H7 (cell line): ENCODE measurements around the gene TCF12. TPM values are rescaled to one million over a fixed set of nuclear protein-coding genes. Genes with fewer than 3 reads are reported as not detected.

Experiments used
- DNase-seq: peaks from one replicate; pipeline ENCODE4 v3.0.0; 2012
- H3K27me3 ChIP-seq: 2 replicates; pipeline ENCODE4 v1.6.0; 2011; ENCODE audit warnings: mild to moderate bottlenecking, low read length; ENCODE audit not compliant: control insufficient read depth, insufficient read depth
- H3K36me3 ChIP-seq: replicated peaks from 2 replicates; pipeline ENCODE4 v1.5.1; 2011; ENCODE audit warnings: low read length; ENCODE audit not compliant: control insufficient read depth, insufficient read depth
- H3K4me3 ChIP-seq: 2 replicates; pipeline ENCODE4 v1.5.1; 2011; ENCODE audit warnings: low read depth, mild to moderate bottlenecking, control low read depth, low read length, moderate library complexity; ENCODE audit not compliant: insufficient read depth
- total RNA-seq: library from RNA; depleted of rRNA; stranded (reverse); fragments of >200 nt; shearing (Covaris generic); gene quantifications from 2 replicates; pipeline ENCODE4 v1.2.3, GENCODE V29; 2014

TCF12 gene
- total RNA-seq, 1 experiment from 2014 or later, result 54.5 TPM

GRCh38 chr15:56968821-56969220, 50.4 kb downstream of the TCF12 start:
- Histone ChIP-seq H3K4me3 (no peak overlapping the region), H3K36me3 (no peaks in the 10 kb centered on the region), H3K27me3 (no peaks in the 10 kb centered on the region)
- no peak for DNase-seq

GRCh38 chr15:56969265-56969895, 50.9 kb downstream of the TCF12 start:
- DNase-seq, result no peak
- Histone ChIP-seq H3K4me3 (no peak overlapping the region), H3K27me3 (no peaks in the 10 kb centered on the region), H3K36me3 (no peaks in the 10 kb centered on the region)

- Histone ChIP-seq H3K27me3 (no peaks in the 10 kb centered on the region), H3K36me3 (no peaks in the 10 kb centered on the region)
- no peak for DNase-seq
Observed at GRCh38 chr15:56971571-56971970, 53.1 kb downstream of the TCF12 start.

GRCh38 chr15:56972016-56972415, 53.6 kb downstream of the TCF12 start:
- no peaks in the 10 kb centered on the region for H3K36me3 ChIP-seq
- no peak for DNase-seq
- no peaks in the 10 kb centered on the region for H3K27me3 ChIP-seq
- H3K4me3 ChIP-seq, result no peak overlapping the region

More at GRCh38 chr15:56971571-56971970, 53.1 kb downstream of the TCF12 start:
- H3K4me3 ChIP-seq, result no peak overlapping the region

DNA sequence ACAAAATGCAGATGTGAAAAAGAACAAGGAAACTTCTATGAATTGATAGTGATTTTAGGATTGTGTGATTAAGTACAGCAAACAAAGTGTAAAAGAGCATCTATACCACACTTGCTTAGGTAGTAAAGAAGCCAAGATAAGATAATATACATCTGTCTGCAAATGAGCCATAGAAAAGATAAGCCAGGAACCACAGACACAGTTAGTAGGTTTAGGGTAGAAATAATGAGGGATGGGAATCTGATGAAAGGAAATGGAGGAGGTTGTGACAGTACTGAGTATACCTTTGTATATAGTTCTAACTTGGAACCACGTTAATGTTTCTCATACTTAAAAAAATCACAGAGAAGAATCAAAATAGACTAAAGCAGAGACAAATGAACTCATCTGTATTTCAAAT, 54.0 kb downstream of the TCF12 start:
- no peak for DNase-seq
- no peak overlapping the region for H3K4me3 ChIP-seq
- H3K27me3 ChIP-seq, result no peaks in the 10 kb centered on the region
- H3K36me3 ChIP-seq, result no peaks in the 10 kb centered on the region

- no peaks in the 10 kb centered on the region for H3K36me3 ChIP-seq
- no peak for DNase-seq
- no peaks in the 10 kb centered on the region for H3K27me3 ChIP-seq
- H3K4me3 ChIP-seq, result no peak overlapping the region
Observed at GRCh38 chr15:56973463-56973862, 55.0 kb downstream of the TCF12 start.

DNA sequence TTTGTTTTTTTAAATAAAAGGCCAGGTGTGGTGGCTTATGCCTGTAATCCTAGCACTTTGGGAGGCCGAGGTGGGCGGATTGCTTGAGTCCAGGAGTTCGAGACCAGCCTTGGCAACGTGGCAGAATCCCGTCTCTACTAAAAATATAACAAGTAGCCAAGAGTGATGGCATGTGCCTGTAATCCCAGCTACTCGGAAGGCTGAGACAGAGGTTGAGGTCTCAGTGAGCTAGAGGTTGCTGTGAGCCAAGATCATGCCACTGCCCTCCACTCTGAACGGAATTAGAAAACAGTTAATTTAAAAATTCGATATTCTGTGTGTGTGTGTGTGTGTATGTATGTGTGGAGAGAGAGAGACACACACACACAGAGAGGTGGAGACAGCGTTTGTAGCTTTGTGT, 58.8 kb downstream of the TCF12 start:
- no peak for DNase-seq
- H3K36me3 ChIP-seq, result no peaks in the 10 kb centered on the region
- no peaks in the 10 kb centered on the region for H3K27me3 ChIP-seq
- H3K4me3 ChIP-seq, result no peak overlapping the region

DNA sequence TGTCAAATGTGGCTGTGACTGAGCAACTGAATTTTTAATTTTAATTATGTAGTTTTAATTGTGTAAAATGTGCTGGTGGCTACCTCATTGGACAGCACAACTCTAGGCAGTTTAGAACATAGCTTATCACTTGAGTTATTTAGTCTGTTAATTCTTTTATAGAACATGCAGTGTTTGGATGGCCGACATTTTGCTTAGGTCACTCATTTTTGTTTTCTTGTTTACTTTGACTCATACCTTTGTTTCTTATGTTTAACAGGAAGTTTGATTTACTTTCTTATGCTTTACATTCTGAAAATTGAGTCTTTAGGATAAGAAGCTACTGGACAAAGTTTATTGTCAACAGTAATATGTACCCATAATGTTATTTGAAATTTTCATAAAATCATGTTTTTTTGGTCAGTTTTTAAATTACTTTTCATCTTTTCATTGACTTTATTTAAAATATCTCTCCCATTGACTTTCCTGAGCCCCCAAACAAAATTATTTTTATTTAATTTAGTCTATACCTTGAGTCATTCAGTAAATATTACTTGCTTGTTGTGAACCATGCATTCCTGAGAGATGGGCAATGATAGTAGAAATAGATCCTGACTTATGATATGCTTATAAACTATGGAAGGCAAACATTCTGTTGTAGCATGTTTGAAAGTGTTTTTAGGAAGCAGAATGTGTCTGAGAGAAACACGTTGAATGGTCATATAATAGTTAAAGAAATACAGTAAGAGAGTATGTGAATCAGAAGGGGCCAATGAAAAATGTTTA, 60.6 kb downstream of the TCF12 start:
- DNase-seq, result no peak
- Histone ChIP-seq H3K27me3 (no peaks in the 10 kb centered on the region), H3K36me3 (no peaks in the 10 kb centered on the region), H3K4me3 (no peak overlapping the region)

DNA sequence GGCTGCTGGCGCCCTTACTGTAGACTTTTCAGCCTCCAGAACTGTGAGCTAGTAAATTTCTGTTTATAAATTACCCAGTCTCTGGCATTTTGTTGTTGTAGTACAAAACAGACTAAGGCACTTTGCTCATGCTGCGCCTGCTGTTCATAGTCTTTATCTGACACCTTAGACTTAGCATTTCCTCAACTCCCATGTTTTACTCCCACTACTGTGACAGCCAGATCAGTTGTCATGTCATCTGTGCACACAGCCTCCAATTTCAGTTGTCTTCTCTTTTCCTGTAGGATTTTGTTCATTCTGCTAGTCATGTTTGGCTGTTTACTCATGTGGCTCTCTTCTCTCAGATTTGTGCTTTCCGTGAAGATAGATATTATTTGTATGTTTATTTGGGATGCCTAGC, 62.0 kb downstream of the TCF12 start:
- Histone ChIP-seq H3K36me3 (no peaks in the 10 kb centered on the region), H3K27me3 (no peaks in the 10 kb centered on the region), H3K4me3 (no peak overlapping the region)
- DNase-seq, result no peak

GRCh38 chr15:56981160-56981559, 62.7 kb downstream of the TCF12 start:
- no peak for DNase-seq
- Histone ChIP-seq H3K36me3 (no peaks in the 10 kb centered on the region), H3K27me3 (no peaks in the 10 kb centered on the region), H3K4me3 (no peak overlapping the region)

DNA sequence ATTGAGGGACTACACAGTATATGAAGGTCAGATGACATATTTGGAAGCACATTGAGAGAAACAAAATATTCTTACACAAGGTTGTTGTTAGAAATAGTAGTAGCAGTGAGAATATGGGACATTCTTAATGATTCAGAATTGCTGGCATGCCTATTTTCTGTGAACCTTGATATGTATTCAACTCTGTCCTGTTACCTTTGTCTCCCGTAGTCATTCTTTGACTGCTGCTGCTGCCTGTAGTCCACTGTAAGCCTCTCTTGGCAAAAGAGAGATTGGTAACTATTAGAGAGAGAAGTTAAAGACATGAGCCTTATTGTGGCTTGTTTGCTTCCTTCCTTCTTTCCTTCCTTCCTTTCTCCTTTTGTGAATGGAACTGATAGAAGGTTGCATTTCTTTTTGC, 64.5 kb downstream of the TCF12 start:
- no peak for DNase-seq
- Histone ChIP-seq H3K27me3 (no peaks in the 10 kb centered on the region), H3K4me3 (no peak overlapping the region), H3K36me3 (no peaks in the 10 kb centered on the region)

DNA sequence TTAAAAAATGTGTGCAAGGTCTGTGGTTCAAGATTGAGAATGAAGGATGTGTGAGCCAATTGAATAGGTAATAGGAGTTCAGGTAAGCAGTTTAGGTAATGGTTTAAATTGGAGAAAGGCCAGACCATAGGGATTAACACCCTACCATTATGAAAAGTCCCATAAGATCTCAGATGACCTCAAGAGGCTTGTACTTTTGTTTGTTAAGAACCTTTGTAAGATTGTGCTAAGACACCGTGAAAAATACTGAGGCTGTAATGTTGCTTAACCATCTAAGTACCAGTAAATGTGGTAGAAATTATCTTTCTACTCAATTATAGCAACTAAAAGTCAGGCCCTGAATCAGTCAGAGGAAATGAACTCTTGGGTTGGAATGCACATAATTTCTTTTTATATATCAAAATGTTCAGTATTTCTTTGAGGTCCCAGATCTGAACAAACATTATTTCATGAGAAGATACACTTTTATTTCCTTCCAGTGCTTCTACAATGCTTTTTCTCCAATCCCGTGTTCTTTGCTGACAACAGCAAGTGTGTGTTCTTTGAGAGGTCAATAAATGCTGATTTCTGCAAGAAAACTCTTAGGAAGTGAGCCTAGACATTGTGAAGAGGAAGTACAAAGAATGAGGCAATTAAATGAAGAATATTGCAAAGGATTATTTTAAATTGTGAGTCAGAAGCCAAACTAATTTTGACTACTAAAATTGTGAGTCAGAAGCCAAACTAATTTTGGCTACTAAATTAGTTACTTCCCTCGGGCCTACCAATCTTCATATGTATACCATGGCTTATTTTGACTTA, 66.4 kb downstream of the TCF12 start:
- DNase-seq, result no peak
- no peaks in the 10 kb centered on the region for H3K36me3 ChIP-seq
- no peaks in the 10 kb centered on the region for H3K27me3 ChIP-seq
- H3K4me3 ChIP-seq, result no peak overlapping the region

DNA sequence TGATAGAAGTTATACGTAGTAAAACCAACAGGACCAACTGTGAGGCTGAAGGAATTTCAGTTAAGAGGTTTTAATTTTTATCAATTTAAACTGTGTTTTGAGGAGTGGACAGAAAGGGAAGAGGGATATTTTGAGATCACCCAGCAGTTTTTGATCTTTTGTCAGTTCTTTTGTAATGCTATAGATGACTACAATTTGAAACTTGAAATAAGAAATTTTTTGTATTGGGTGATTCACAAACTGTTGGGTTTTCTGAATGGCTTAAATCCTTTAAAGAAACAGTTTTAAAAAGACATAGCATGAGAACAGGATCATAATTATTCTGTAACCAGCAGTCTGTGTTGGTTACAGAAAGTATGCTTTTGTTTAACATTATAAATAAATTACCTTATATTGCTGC, 67.4 kb downstream of the TCF12 start:
- Histone ChIP-seq H3K27me3 (no peaks in the 10 kb centered on the region), H3K4me3 (no peak overlapping the region), H3K36me3 (no peaks in the 10 kb centered on the region)
- no peak for DNase-seq

DNA sequence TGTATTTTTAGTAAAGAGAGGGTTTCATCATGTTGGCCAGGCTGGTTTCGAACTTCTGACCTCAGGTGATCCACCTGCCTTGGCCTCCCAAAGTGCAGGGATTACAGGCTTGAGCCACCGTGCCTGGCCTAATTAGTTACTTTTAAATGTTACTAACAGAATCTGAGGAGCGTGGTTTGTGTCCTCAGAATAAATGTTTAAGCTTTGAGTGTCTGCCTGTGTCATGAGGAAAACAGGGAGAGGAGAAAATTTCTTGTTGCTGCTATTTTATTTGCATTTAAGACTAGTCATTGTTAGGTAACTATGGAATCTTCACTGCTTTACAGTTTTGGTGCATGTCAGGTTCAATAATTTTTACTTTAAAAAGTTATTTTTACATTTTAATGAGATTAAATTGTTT, 68.8 kb downstream of the TCF12 start:
- DNase-seq, result no peak
- no peak overlapping the region for H3K4me3 ChIP-seq
- no peaks in the 10 kb centered on the region for H3K27me3 ChIP-seq
- H3K36me3 ChIP-seq, result no peaks in the 10 kb centered on the region

DNA sequence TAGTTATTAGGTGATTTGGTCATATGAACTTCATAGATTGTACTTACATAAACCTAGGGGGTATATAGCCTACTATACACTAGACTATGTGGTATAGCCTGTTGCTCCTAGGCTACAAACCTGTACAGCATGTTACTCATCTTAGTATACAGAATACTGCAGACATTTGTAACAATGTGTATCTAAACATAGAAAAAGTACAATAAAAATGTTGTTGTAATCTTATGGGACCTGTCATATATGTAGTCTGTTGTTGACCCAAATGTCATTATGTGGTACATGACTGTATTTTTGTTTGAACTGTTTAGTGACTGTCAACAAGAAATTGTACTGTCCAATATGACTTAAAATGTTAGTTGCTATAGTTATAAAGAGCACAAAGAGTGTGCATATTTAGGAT, 69.8 kb downstream of the TCF12 start:
- Histone ChIP-seq H3K4me3 (no peak overlapping the region), H3K36me3 (no peaks in the 10 kb centered on the region), H3K27me3 (no peaks in the 10 kb centered on the region)
- DNase-seq, result no peak
